Neural cell (in vitro differentiated cells): ENCODE data around the gene NMT1. TPM values are rescaled to one million over a fixed set of nuclear protein-coding genes. Genes with fewer than 3 reads are reported as not detected.

Experiments used
- H2AFZ ChIP-seq: fragments of 200-600, 300-800 bp; sonication (generic), shearing (Covaris generic); 2 replicates; pipeline ENCODE4 v1.6.0; 2014; ENCODE audit warnings: low read depth, mild to moderate bottlenecking, antibody characterized with exemption, low read length, moderate library complexity
- H3F3A ChIP-seq: fragments of 200-600 bp; shearing (Covaris generic); 2 replicates; pipeline ENCODE4 v1.6.1; 2016; ENCODE audit warnings: mild to moderate bottlenecking, moderate library complexity, mixed read lengths, antibody characterized with exemption, low read length; ENCODE audit not compliant: insufficient read depth, poor library complexity, severe bottlenecking
- H3K27ac ChIP-seq: fragments of 200-600, 300-800 bp; sonication (generic), shearing (Covaris generic); 2 replicates; pipeline ENCODE4 v1.5.1; 2014; ENCODE audit warnings: mild to moderate bottlenecking, low read length, moderate library complexity
- H3K27me3 ChIP-seq: fragments of 300-800, 200-600 bp; sonication (generic), shearing (Covaris generic); 2 replicates; pipeline ENCODE4 v1.6.0; 2014; ENCODE audit warnings: mild to moderate bottlenecking, low read depth, low read length, moderate library complexity; ENCODE audit not compliant: insufficient read depth
- H3K36me3 ChIP-seq: fragments of 300-800, 200-600 bp; sonication (generic), shearing (Covaris generic); 2 replicates; pipeline ENCODE4 v1.5.1; 2014; ENCODE audit warnings: mild to moderate bottlenecking, antibody characterized with exemption, low read length, moderate library complexity; ENCODE audit not compliant: insufficient read depth
- H3K4me2 ChIP-seq: fragments of 300-800, 200-600 bp; sonication (generic), shearing (Covaris generic); 2 replicates; pipeline ENCODE4 v1.6.0; 2014; ENCODE audit warnings: mild to moderate bottlenecking, low read length
- H3K4me3 ChIP-seq: fragments of 300-800, 200-600 bp; sonication (generic), shearing (Covaris generic); 2 replicates; pipeline ENCODE4 v1.5.1; 2014; ENCODE audit warnings: mild to moderate bottlenecking, low read length, moderate library complexity
- H3K79me2 ChIP-seq: fragments of 200-600 bp; shearing (Covaris generic); replicated peaks from 2 replicates; pipeline ENCODE4 v1.6.0; 2014; ENCODE audit warnings: mild to moderate bottlenecking, low read length, moderate library complexity; ENCODE audit not compliant: insufficient read depth
- H3K9ac ChIP-seq: fragments of 300-800, 200-600 bp; sonication (generic), shearing (Covaris generic); 2 replicates; pipeline ENCODE4 v1.6.1; 2016; ENCODE audit warnings: mild to moderate bottlenecking, low read length, mixed read lengths
- H3K9me2 ChIP-seq: fragments of 200-600 bp; shearing (Covaris generic); 2 replicates; pipeline ENCODE4 v1.6.1; 2016; ENCODE audit warnings: mild to moderate bottlenecking, low read length, mixed read lengths; ENCODE audit not compliant: insufficient read depth
- H3K9me3 ChIP-seq: fragments of 200-600, 300-800 bp; sonication (generic), shearing (Covaris generic); 2 replicates; pipeline ENCODE4 v1.6.1; 2016; ENCODE audit warnings: mild to moderate bottlenecking, mixed run types, low read length, moderate library complexity, mixed read lengths
- H4K20me1 ChIP-seq: fragments of 200-600 bp; shearing (Covaris generic); 2 replicates; pipeline ENCODE4 v1.6.1; 2016; ENCODE audit warnings: mild to moderate bottlenecking, mixed run types; ENCODE audit not compliant: insufficient read depth
- EP300 ChIP-seq: fragments of 450-650 bp; conservative IDR thresholded peaks from 2 replicates; pipeline ENCODE4 v1.6.1; 2014; ENCODE audit warnings: antibody characterized with exemption, mild to moderate bottlenecking, moderate library complexity; ENCODE audit not compliant: poor library complexity, severe bottlenecking
- EZH2 ChIP-seq: fragments of 200-600, 300-800 bp; shearing (Covaris generic), sonication (generic); IDR thresholded peaks from 2 replicates; pipeline ENCODE4 v1.6.1; 2014; ENCODE audit warnings: antibody characterized with exemption, low read length, borderline replicate concordance, mild to moderate bottlenecking; ENCODE audit not compliant: insufficient read depth, poor library complexity, severe bottlenecking
- MXI1 ChIP-seq: fragments of 450-650 bp; conservative IDR thresholded peaks from 2 replicates; pipeline ENCODE4 v1.6.1; 2014; ENCODE audit warnings: antibody characterized with exemption, mild to moderate bottlenecking; ENCODE audit not compliant: poor library complexity, severe bottlenecking
- POLR2AphosphoS5 ChIP-seq: IDR thresholded peaks from 2 replicates; pipeline ENCODE4 v1.6.1; 2012
- RAD21 ChIP-seq: fragments of 450-650 bp; conservative IDR thresholded peaks from 2 replicates; pipeline ENCODE4 v1.6.1; 2014; ENCODE audit warnings: antibody characterized with exemption, mild to moderate bottlenecking, moderate library complexity
- REST ChIP-seq: IDR thresholded peaks from 2 replicates; pipeline ENCODE4 v1.6.1; 2012; ENCODE audit warnings: borderline replicate concordance
- SMC3 ChIP-seq: fragments of 450-650 bp; conservative IDR thresholded peaks from 2 replicates; pipeline ENCODE4 v1.6.1; 2014; ENCODE audit warnings: antibody characterized with exemption, mild to moderate bottlenecking, moderate library complexity; ENCODE audit not compliant: poor library complexity
- TAF1 ChIP-seq: IDR thresholded peaks from 2 replicates; pipeline ENCODE4 v1.6.1; 2012; ENCODE audit warnings: low read depth
- polyA plus RNA-seq: library from polyadenylated mRNA; depleted of rRNA; stranded (reverse); fragments of >200 nt; gene quantifications from 2 replicates; pipeline ENCODE4 v1.2.3, GENCODE V29; 2014
- TF ChIP-seq, protein P1 (sequence below): fragments of 450-650 bp; IDR thresholded peaks from 2 replicates; pipeline ENCODE4 v1.5.1; 2014; ENCODE audit warnings: antibody characterized with exemption, mild to moderate bottlenecking, moderate library complexity; ENCODE audit not compliant: poor library complexity, severe bottlenecking

The NMT1 gene
- polyA plus RNA-seq, 1 donor from 2014 or later, result 23.4 TPM

GRCh38 chr17:45070809-45071208 is 9.7 kb downstream of the NMT1 start:
- no peaks in the 10 kb centered on the region for H3K9me3 ChIP-seq
- no peak overlapping the region for H3K4me3 ChIP-seq
- H3K4me2 ChIP-seq, result no peak overlapping the region
- no peak overlapping the region for H3K9ac ChIP-seq
- peaks cover 8% of the 10 kb centered on the region for H3K79me2 ChIP-seq
- H3K36me3 ChIP-seq, result no peaks in the 10 kb centered on the region
- no peaks in the 10 kb centered on the region for H3K27me3 ChIP-seq
- no peak overlapping the region for H3K27ac ChIP-seq
- H3K9me2 ChIP-seq, result no peaks in the 10 kb centered on the region
- H4K20me1 ChIP-seq, result no peaks in the 10 kb centered on the region
- no peak overlapping the region for H2AFZ ChIP-seq
- no peaks in the 10 kb centered on the region for H3F3A ChIP-seq
- no peak for TF ChIP-seq EP300
- no peak for TF ChIP-seq MXI1
- TF ChIP-seq POLR2AphosphoS5, result no peak
- TF ChIP-seq SMC3, result no peak
- no peak for TF ChIP-seq TAF1
- TF ChIP-seq REST, result no peak
- TF ChIP-seq EZH2, result no peak
- no peak for TF ChIP-seq RAD21
- TF ChIP-seq, protein P1, sequence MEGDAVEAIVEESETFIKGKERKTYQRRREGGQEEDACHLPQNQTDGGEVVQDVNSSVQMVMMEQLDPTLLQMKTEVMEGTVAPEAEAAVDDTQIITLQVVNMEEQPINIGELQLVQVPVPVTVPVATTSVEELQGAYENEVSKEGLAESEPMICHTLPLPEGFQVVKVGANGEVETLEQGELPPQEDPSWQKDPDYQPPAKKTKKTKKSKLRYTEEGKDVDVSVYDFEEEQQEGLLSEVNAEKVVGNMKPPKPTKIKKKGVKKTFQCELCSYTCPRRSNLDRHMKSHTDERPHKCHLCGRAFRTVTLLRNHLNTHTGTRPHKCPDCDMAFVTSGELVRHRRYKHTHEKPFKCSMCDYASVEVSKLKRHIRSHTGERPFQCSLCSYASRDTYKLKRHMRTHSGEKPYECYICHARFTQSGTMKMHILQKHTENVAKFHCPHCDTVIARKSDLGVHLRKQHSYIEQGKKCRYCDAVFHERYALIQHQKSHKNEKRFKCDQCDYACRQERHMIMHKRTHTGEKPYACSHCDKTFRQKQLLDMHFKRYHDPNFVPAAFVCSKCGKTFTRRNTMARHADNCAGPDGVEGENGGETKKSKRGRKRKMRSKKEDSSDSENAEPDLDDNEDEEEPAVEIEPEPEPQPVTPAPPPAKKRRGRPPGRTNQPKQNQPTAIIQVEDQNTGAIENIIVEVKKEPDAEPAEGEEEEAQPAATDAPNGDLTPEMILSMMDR, result no peak

DNA sequence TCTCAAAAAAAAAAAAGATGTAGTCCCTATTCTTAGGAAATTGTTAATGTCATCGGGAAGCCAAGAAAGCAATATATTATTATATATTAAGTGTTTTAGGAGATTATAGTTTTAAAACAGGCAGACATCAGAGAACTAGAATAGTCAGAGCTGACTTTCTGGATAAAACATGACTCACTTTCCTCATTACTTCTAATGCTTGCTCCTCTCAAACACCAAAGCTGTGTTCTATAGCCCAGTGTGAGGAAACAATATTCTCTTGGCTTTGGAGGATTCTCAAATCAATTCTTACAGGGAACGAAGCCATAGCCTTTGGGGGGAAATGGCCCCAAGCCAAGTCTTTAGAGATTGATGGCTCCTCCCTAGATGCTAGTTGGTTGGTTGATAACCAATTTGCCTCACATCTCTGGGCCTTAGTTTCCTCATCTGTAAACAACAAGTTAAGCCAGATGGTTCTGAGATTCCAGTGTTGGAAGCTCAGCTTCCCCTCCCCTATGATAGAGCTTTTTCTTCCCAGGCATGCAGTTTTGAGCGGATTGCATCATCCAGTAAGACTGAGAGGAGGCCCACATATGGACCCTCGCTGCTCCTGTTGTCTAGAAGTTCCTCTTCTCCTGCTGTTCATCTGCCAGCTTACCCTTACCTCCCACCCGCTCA is 12.4 kb downstream of the NMT1 start:
- no peaks in the 10 kb centered on the region for H3K36me3 ChIP-seq
- H3K9ac ChIP-seq, result no peak overlapping the region
- H3K4me3 ChIP-seq, result no peak overlapping the region
- H3F3A ChIP-seq, result no peaks in the 10 kb centered on the region
- no peaks in the 10 kb centered on the region for H3K27me3 ChIP-seq
- H3K79me2 ChIP-seq, result peaks cover 8% of the 10 kb centered on the region
- no peak overlapping the region for H3K4me2 ChIP-seq
- TF ChIP-seq SMC3 (no peak), MXI1 (no peak), RAD21 (no peak)
- TF ChIP-seq, protein P1, result no peak
- H4K20me1 ChIP-seq, result no peaks in the 10 kb centered on the region
- no peaks in the 10 kb centered on the region for H3K9me3 ChIP-seq
- H3K27ac ChIP-seq, result no peak overlapping the region
- H3K9me2 ChIP-seq, result no peaks in the 10 kb centered on the region
- H2AFZ ChIP-seq, result no peak overlapping the region
